ENCODE measurements around the gene HRH2. TPM values are rescaled to one million over a fixed set of nuclear protein-coding genes. Genes with fewer than 3 reads are reported as not detected.

HRH2 gene
- total RNA-seq, 1 experiment from 2014 or later = 3.3 TPM

- TF ChIP-seq, protein P1, sequence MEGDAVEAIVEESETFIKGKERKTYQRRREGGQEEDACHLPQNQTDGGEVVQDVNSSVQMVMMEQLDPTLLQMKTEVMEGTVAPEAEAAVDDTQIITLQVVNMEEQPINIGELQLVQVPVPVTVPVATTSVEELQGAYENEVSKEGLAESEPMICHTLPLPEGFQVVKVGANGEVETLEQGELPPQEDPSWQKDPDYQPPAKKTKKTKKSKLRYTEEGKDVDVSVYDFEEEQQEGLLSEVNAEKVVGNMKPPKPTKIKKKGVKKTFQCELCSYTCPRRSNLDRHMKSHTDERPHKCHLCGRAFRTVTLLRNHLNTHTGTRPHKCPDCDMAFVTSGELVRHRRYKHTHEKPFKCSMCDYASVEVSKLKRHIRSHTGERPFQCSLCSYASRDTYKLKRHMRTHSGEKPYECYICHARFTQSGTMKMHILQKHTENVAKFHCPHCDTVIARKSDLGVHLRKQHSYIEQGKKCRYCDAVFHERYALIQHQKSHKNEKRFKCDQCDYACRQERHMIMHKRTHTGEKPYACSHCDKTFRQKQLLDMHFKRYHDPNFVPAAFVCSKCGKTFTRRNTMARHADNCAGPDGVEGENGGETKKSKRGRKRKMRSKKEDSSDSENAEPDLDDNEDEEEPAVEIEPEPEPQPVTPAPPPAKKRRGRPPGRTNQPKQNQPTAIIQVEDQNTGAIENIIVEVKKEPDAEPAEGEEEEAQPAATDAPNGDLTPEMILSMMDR (conservative IDR thresholded peaks at IDR 0.05) = no peak
- no peak overlapping the region for H2AK5ac ChIP-seq (ENCODE audit: insufficient read length, low read length)
- H3K27me3 Mint-ChIP-seq (ENCODE audit: low read depth) = peaks cover under 1% of the 10 kb centered on the region
- H2AFZ ChIP-seq (ENCODE audit: low read length) = no peak overlapping the region
- H3K27ac Mint-ChIP-seq = no peak overlapping the region
- no peaks in the 10 kb centered on the region for H3K9me3 Mint-ChIP-seq
- H2BK5ac ChIP-seq (ENCODE audit: insufficient read length, low read length) = no peak overlapping the region
- no peak overlapping the region for H4K91ac ChIP-seq (ENCODE audit: insufficient read length, low read depth, low read length)
- peaks cover 19 to 30% of the 10 kb centered on the region in 2 experiments for H3K4me1 Mint-ChIP-seq
- no peak for DNase-seq
- no peak overlapping the region for H3K4me3 Mint-ChIP-seq
- no peak overlapping the region for H3K14ac ChIP-seq (ENCODE audit: insufficient read depth, low read length)
- H3T11ph ChIP-seq (ENCODE audit: low read length) = no peak overlapping the region
- H4K8ac ChIP-seq (replicated peaks; ENCODE audit: insufficient read length, low read depth, low read length) = no peak overlapping the region
- no peak overlapping the region for H3K4ac ChIP-seq (ENCODE audit: low read depth, low read length)
- no peak overlapping the region for H4K5ac ChIP-seq (ENCODE audit: insufficient read length, low read depth, low read length)
- no peak overlapping the region for H2BK12ac ChIP-seq (ENCODE audit: insufficient read length, low read depth, low read length)
- no peaks in the 10 kb centered on the region for H3K23me2 ChIP-seq (ENCODE audit: insufficient read length, low read depth, low read length, poor library complexity, severe bottlenecking)
- no peak overlapping the region for H3K27ac ChIP-seq (ENCODE audit: insufficient read length, low read depth, low read length)
- H3K27me3 ChIP-seq (ENCODE audit: insufficient read depth, low read length) = no peaks in the 10 kb centered on the region
- H3K4me1 ChIP-seq (ENCODE audit: insufficient read depth, low read length) = peaks cover 3% of the 10 kb centered on the region; the same call in 1 of the 2 replicates
- peaks cover 14 to 21% (median 17%) of the 10 kb centered on the region in 3 experiments for H3K36me3 Mint-ChIP-seq (ENCODE audit: insufficient read depth in 1 of 3, low read depth in 3 of 3)
- no peak overlapping the region for H3K56ac ChIP-seq (ENCODE audit: insufficient read length, low read depth, low read length)
- no peak overlapping the region for H3K4me2 ChIP-seq (ENCODE audit: insufficient read depth, insufficient read length, low read length)
- no peak overlapping the region for H2BK20ac ChIP-seq (ENCODE audit: low read depth, low read length, poor library complexity, severe bottlenecking)
- H3K79me1 ChIP-seq (ENCODE audit: insufficient read depth, low read depth, low read length, poor library complexity, severe bottlenecking) = no peaks in the 10 kb centered on the region
- no CpG with 5 or more reads among the region's 12 CpGs for WGBS (ENCODE audit: extremely low coverage, insufficient read length, low lambda C conversion rate)
- no peak overlapping the region for H2BK15ac ChIP-seq (ENCODE audit: low read depth, low read length)
- no peaks in the 10 kb centered on the region for H3K9me3 ChIP-seq (ENCODE audit: control insufficient read depth, low read depth, low read length)
- H3K23ac ChIP-seq (ENCODE audit: insufficient read length, low read depth, low read length) = no peak overlapping the region
- H4K20me1 ChIP-seq (ENCODE audit: control insufficient read depth, insufficient read depth, insufficient read length) = no peaks in the 10 kb centered on the region
- H2BK120ac ChIP-seq (ENCODE audit: low read depth, low read length, poor library complexity, severe bottlenecking) = no peak overlapping the region
- H3K9ac ChIP-seq (ENCODE audit: extremely low read depth, insufficient read length, low read length) = no peak overlapping the region
- H3K18ac ChIP-seq (ENCODE audit: insufficient read length, low read depth, low read length) = no peak overlapping the region
- no peaks in the 10 kb centered on the region for H3K79me2 ChIP-seq (ENCODE audit: insufficient read depth, low read length)
These were observed 28.0 kb downstream of the HRH2 start for GRCh38 chr5:175685701-175686350.
